Chondrocyte (in vitro differentiated cells): ENCODE measurements around the gene FXYD7. TPM values are rescaled to one million over a fixed set of nuclear protein-coding genes. Genes with fewer than 3 reads are reported as not detected.

Source experiments
- DNase-seq: peaks from one replicate; pipeline ENCODE4 v3.0.0; 2021; ENCODE audit warnings: mixed read lengths, low spot score
- H3K27ac Mint-ChIP-seq: one replicate; pipeline ENCODE4 v1.8.0; 2021; ENCODE audit warnings: mild to moderate bottlenecking, moderate library complexity, mixed read lengths; ENCODE audit not compliant: unreplicated experiment
- H3K27me3 Mint-ChIP-seq: 2 replicates; pipeline ENCODE4 v1.8.0; 2021; ENCODE audit warnings: low read depth, mixed read lengths
- H3K36me3 Mint-ChIP-seq: 2 replicates; pipeline ENCODE4 v1.8.0; 2021; ENCODE audit warnings: low read depth, mixed read lengths
- H3K4me1 Mint-ChIP-seq: 2 replicates; pipeline ENCODE4 v1.8.0; 2021; ENCODE audit warnings: low read depth, mild to moderate bottlenecking, mixed read lengths
- H3K4me3 Mint-ChIP-seq: one replicate; pipeline ENCODE4 v1.8.0; 2021; ENCODE audit warnings: mild to moderate bottlenecking, moderate library complexity, mixed read lengths; ENCODE audit not compliant: unreplicated experiment
- H3K9me3 Mint-ChIP-seq: 2 replicates; pipeline ENCODE4 v1.8.0; 2021; ENCODE audit warnings: low read depth, mixed read lengths
- total RNA-seq: library from RNA; stranded (reverse); gene quantifications from 3 replicates; pipeline ENCODE4 v1.2.1, GENCODE V29; 2021
- TF ChIP-seq, protein P1 (sequence below): fragments of 200-600 bp; sonication (generic); IDR thresholded peaks from 2 replicates; pipeline ENCODE4 v1.5.0; 2021; ENCODE audit warnings: antibody characterized with exemption, mild to moderate bottlenecking, moderate library complexity

The FXYD7 gene
- total RNA-seq, 1 donor from 2014 or later = not detected

DNA sequence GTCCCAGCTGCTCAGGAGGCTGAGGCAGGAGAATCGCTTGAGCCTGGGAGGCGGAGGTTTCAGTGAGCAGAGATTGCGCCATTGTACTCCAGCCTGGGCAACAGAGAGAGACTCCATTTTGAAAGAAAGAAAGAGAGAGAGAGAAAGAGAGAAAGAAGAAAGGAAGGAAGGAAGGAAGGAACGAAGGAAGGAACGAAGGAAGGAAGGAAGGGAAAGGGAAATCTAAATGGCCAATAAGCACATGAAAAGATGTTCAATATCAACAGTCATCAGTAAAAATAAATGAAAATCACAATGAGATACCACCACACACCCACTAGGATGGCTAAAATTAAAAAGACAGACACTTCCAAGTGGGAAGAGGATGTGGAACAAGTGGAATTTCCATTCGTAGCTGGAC lies 31.2 kb downstream of the FXYD7 start:
- Mint-ChIP-seq H3K27ac (no peak overlapping the region), H3K4me1 (peaks cover 5% of the 10 kb centered on the region), H3K27me3 (peaks cover 3% of the 10 kb centered on the region), H3K9me3 (no peaks in the 10 kb centered on the region), H3K36me3 (no peaks in the 10 kb centered on the region), H3K4me3 (no peak overlapping the region)
- TF ChIP-seq, protein P1, sequence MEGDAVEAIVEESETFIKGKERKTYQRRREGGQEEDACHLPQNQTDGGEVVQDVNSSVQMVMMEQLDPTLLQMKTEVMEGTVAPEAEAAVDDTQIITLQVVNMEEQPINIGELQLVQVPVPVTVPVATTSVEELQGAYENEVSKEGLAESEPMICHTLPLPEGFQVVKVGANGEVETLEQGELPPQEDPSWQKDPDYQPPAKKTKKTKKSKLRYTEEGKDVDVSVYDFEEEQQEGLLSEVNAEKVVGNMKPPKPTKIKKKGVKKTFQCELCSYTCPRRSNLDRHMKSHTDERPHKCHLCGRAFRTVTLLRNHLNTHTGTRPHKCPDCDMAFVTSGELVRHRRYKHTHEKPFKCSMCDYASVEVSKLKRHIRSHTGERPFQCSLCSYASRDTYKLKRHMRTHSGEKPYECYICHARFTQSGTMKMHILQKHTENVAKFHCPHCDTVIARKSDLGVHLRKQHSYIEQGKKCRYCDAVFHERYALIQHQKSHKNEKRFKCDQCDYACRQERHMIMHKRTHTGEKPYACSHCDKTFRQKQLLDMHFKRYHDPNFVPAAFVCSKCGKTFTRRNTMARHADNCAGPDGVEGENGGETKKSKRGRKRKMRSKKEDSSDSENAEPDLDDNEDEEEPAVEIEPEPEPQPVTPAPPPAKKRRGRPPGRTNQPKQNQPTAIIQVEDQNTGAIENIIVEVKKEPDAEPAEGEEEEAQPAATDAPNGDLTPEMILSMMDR = no peak
- no peak for DNase-seq

DNA sequence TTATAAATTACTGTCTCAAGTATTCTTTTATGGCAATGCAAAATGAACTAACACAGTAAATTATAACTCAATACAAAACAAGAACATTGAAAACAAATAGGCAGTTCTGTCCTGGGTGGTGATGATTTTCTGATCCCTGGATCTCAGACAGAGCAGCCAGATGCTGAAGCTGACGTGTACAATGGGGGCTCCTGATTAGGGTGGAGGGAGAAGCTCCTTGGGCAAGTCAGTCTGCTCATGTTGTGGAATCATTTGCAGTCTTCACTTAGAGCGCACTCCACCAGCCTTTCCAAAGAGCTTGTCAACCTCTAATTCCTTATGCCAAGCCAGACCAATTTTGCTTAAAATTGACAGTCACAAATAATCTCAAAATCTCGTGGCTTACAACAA lies 33.1 kb downstream of the FXYD7 start:
- Mint-ChIP-seq H3K27me3 (peaks cover 3% of the 10 kb centered on the region), H3K9me3 (no peaks in the 10 kb centered on the region), H3K27ac (no peak overlapping the region), H3K4me1 (peaks cover 5% of the 10 kb centered on the region), H3K4me3 (no peak overlapping the region), H3K36me3 (no peaks in the 10 kb centered on the region)
- no peak for DNase-seq
- TF ChIP-seq, protein P1 = no peak

DNA sequence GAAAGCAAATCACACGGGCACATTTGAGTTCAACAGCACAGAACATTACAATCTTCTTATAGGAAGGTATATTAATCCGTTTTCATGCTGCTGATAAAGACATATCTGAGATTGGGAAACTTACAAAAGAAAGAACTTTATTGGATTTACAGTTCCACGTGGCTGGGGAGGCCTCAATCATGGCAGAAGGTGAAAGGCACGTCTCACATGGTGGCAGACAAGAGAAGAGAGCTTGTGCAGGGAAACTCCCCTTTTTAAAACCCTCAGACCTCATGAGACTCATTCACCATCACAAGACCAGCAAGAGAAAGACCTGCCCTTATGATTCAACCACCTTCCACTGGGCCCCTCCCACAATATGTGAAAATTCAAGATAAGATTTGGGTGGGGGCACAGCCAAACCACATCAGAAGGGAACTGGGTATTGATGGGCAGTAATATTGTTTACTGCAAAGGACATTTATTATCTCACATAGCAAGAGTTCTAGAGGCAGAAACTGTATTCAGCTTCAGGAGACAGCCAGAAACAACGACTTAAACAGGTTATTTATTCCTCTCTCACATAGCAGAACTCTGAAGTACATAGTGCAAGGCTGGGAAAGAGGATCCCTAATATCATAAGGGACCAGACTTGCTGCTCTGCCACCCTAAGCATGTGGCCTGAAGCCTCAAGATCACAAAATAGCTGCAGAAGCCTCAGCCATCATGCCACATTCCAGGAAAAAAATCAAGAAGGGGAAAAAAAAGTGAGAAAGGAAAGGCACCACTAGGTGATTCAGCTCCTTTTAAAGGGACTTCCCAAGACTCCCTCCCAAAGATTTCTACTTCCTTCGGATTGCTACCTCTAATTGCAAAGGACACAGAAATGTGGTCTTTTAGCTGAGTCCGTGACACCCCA lies 34.6 kb downstream of the FXYD7 start:
- Mint-ChIP-seq H3K4me1 (peaks cover 5% of the 10 kb centered on the region), H3K9me3 (no peaks in the 10 kb centered on the region), H3K36me3 (no peaks in the 10 kb centered on the region), H3K27me3 (peaks cover 3% of the 10 kb centered on the region), H3K27ac (no peak overlapping the region), H3K4me3 (no peak overlapping the region)
- no peak for DNase-seq
- TF ChIP-seq, protein P1 = no peak

DNA sequence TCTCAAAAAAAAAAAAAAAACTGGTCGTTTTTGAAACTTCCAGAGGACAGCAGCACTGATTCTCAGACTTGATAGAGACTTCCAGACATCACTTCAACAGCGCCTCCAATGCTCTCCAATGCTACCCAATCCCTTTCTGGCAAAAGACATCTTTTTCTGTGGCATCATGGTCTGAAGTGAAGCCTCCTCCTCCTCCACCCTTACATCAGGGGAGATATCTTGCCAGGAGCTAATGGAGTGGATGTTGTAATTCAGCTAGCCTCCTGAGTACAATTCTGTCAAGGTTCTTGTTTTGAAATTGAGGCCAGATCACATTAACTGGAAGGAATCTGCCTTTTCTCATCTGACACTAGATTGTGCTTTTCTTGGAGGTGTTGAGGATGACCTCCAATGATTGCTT lies 35.6 kb downstream of the FXYD7 start:
- no peaks in the 10 kb centered on the region for H3K9me3 Mint-ChIP-seq
- H3K27me3 Mint-ChIP-seq = peaks cover 3% of the 10 kb centered on the region
- H3K4me1 Mint-ChIP-seq = peaks cover 5% of the 10 kb centered on the region
- H3K4me3 Mint-ChIP-seq = no peak overlapping the region
- peaks cover 1% of the 10 kb centered on the region for H3K36me3 Mint-ChIP-seq
- no peak for DNase-seq
- H3K27ac Mint-ChIP-seq = no peak overlapping the region
- TF ChIP-seq, protein P1 = no peak

DNA sequence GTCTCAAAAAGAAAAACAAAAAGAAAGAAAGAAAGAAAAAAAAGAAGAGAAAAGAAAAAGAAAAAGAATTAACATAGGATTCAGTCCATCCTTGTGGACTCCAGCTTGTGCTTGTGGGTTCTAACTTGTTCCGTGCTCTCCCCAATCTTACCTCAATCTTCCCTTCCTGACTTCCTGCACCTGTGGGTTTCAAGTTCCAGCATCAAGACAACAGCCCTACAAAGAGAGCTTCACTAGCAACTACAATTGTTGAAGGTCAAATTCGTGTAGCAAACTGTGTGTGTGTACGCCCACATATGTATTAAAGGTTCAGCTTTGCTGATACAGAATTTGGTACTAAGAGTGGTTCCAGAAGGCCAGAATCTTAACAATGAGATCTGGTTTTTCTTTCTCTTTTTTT lies 36.8 kb downstream of the FXYD7 start:
- TF ChIP-seq, protein P1 = no peak
- Mint-ChIP-seq H3K27me3 (peaks cover 9% of the 10 kb centered on the region), H3K9me3 (peaks cover 8% of the 10 kb centered on the region), H3K36me3 (peaks cover 3% of the 10 kb centered on the region), H3K4me1 (peaks cover 5% of the 10 kb centered on the region), H3K4me3 (no peak overlapping the region), H3K27ac (no peak overlapping the region)
- no peak for DNase-seq
